ENCODE results near the gene KCNN1. TPM values are rescaled to one million over a fixed set of nuclear protein-coding genes. Genes with fewer than 3 reads are reported as not detected.

Gene KCNN1
- total and polyA plus RNA-seq, 2 of the 13 experiments (the other 11 are each of a cell fraction or from before 2014, with no cell fraction given): 0.04 TPM; not detected in 1

DNA sequence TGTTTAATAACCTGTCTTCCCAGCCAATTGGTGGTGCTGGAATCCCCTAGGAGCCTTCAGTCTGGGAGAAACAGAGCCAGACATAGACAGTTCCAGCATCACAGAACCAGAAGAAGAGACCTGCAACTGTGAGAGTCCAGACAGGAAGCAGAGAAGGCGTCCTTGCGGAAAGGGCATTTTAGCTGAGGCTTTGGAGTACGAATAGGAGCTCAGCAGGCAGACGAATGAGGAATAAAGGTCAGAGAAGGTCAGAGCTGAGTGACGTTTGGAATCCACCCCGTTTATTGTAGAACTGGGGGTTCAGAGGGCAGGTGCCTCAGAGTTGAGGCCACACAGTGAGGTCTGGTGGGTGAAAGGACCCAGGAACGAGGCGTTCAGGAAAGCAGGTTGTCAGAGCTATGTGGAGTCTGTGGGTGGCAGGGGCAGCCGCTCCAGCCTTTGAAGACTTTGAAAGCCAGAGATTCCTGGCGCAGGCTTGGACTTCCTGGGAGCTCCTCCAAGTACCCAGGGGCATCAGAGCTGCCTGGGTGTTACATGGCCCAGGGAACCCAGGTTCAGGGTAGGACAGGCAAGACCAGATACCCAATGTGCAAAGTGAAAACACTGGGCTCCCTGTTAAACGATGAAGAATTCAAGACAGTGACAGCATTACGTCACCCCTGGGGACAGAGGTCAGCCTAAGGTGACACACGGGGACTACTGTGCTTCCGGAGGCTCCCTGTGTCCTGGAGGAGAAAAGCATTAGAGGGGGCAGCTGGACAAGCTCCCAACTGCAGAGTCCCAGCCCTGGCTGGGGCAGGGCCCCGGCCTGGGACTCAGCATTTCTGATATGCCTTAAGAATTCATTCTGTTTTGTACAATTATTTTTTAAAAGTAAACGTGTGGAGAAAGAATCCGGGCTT, 46.6 kb downstream of the KCNN1 start (continued):
- TF ChIP-seq, protein P1, sequence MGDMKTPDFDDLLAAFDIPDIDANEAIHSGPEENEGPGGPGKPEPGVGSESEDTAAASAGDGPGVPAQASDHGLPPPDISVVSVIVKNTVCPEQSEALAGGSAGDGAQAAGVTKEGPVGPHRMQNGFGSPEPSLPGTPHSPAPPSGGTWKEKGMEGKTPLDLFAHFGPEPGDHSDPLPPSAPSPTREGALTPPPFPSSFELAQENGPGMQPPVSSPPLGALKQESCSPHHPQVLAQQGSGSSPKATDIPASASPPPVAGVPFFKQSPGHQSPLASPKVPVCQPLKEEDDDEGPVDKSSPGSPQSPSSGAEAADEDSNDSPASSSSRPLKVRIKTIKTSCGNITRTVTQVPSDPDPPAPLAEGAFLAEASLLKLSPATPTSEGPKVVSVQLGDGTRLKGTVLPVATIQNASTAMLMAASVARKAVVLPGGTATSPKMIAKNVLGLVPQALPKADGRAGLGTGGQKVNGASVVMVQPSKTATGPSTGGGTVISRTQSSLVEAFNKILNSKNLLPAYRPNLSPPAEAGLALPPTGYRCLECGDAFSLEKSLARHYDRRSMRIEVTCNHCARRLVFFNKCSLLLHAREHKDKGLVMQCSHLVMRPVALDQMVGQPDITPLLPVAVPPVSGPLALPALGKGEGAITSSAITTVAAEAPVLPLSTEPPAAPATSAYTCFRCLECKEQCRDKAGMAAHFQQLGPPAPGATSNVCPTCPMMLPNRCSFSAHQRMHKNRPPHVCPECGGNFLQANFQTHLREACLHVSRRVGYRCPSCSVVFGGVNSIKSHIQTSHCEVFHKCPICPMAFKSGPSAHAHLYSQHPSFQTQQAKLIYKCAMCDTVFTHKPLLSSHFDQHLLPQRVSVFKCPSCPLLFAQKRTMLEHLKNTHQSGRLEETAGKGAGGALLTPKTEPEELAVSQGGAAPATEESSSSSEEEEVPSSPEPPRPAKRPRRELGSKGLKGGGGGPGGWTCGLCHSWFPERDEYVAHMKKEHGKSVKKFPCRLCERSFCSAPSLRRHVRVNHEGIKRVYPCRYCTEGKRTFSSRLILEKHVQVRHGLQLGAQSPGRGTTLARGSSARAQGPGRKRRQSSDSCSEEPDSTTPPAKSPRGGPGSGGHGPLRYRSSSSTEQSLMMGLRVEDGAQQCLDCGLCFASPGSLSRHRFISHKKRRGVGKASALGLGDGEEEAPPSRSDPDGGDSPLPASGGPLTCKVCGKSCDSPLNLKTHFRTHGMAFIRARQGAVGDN (CRISPR knock-in tag; IDR thresholded peaks at IDR 0.05): peak; percentile 67
- TF ChIP-seq, protein P2, sequence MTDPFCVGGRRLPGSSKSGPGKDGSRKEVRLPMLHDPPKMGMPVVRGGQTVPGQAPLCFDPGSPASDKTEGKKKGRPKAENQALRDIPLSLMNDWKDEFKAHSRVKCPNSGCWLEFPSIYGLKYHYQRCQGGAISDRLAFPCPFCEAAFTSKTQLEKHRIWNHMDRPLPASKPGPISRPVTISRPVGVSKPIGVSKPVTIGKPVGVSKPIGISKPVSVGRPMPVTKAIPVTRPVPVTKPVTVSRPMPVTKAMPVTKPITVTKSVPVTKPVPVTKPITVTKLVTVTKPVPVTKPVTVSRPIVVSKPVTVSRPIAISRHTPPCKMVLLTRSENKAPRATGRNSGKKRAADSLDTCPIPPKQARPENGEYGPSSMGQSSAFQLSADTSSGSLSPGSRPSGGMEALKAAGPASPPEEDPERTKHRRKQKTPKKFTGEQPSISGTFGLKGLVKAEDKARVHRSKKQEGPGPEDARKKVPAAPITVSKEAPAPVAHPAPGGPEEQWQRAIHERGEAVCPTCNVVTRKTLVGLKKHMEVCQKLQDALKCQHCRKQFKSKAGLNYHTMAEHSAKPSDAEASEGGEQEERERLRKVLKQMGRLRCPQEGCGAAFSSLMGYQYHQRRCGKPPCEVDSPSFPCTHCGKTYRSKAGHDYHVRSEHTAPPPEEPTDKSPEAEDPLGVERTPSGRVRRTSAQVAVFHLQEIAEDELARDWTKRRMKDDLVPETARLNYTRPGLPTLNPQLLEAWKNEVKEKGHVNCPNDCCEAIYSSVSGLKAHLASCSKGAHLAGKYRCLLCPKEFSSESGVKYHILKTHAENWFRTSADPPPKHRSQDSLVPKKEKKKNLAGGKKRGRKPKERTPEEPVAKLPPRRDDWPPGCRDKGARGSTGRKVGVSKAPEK (CRISPR knock-in tag; IDR thresholded peaks at IDR 0.05; ENCODE audit: borderline replicate concordance): no peak
- TF ChIP-seq ZNF780A (CRISPR knock-in tag; IDR thresholded peaks at IDR 0.05): no peak
- TF ChIP-seq ZNF570 (CRISPR knock-in tag; IDR thresholded peaks at IDR 0.05; ENCODE audit: borderline replicate concordance): no peak
- no peak for TF ChIP-seq ZNF569 (CRISPR knock-in tag; IDR thresholded peaks at IDR 0.05; ENCODE audit: borderline replicate concordance)
- TF ChIP-seq ELF3 (CRISPR knock-in tag; IDR thresholded peaks at IDR 0.05): peak; percentile 87
- TF ChIP-seq ARNTL (CRISPR knock-in tag; IDR thresholded peaks at IDR 0.05): peak; percentile 66
- no peak for TF ChIP-seq MLLT10 (CRISPR knock-in tag; IDR thresholded peaks at IDR 0.05)
- TF ChIP-seq, protein P3, sequence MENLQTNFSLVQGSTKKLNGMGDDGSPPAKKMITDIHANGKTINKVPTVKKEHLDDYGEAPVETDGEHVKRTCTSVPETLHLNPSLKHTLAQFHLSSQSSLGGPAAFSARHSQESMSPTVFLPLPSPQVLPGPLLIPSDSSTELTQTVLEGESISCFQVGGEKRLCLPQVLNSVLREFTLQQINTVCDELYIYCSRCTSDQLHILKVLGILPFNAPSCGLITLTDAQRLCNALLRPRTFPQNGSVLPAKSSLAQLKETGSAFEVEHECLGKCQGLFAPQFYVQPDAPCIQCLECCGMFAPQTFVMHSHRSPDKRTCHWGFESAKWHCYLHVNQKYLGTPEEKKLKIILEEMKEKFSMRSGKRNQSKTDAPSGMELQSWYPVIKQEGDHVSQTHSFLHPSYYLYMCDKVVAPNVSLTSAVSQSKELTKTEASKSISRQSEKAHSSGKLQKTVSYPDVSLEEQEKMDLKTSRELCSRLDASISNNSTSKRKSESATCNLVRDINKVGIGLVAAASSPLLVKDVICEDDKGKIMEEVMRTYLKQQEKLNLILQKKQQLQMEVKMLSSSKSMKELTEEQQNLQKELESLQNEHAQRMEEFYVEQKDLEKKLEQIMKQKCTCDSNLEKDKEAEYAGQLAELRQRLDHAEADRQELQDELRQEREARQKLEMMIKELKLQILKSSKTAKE (CRISPR knock-in tag; IDR thresholded peaks at IDR 0.05; ENCODE audit: borderline replicate concordance): peak; percentile 96
- TF ChIP-seq, protein P4, sequence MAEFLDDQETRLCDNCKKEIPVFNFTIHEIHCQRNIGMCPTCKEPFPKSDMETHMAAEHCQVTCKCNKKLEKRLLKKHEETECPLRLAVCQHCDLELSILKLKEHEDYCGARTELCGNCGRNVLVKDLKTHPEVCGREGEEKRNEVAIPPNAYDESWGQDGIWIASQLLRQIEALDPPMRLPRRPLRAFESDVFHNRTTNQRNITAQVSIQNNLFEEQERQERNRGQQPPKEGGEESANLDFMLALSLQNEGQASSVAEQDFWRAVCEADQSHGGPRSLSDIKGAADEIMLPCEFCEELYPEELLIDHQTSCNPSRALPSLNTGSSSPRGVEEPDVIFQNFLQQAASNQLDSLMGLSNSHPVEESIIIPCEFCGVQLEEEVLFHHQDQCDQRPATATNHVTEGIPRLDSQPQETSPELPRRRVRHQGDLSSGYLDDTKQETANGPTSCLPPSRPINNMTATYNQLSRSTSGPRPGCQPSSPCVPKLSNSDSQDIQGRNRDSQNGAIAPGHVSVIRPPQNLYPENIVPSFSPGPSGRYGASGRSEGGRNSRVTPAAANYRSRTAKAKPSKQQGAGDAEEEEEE (CRISPR knock-in tag; IDR thresholded peaks at IDR 0.05; ENCODE audit: borderline replicate concordance): no peak
- TF ChIP-seq ZNF446 (CRISPR knock-in tag; IDR thresholded peaks at IDR 0.05): no peak
- no peak for TF ChIP-seq FOSL1 (CRISPR knock-in tag; IDR thresholded peaks at IDR 0.05; ENCODE audit: borderline replicate concordance)
- no peak for TF ChIP-seq GABPA (IDR thresholded peaks at IDR 0.05; ENCODE audit: low read depth, low read length)
- peak; percentile 73 for TF ChIP-seq GABPA (CRISPR knock-in tag; IDR thresholded peaks at IDR 0.05; ENCODE audit: low read depth)
- no peak for TF ChIP-seq HOXA7 (CRISPR knock-in tag; IDR thresholded peaks at IDR 0.05)
- TF ChIP-seq ZMYM4 (CRISPR knock-in tag; IDR thresholded peaks at IDR 0.05): peak; percentile 68
- no peak for TF ChIP-seq ZNF747 (CRISPR knock-in tag; IDR thresholded peaks at IDR 0.05; ENCODE audit: borderline replicate concordance)
